Adrenal gland (tissue), 5 donors: Measurements from ENCODE around the gene SULT1B1.

ENCODE experiments used
- CTCF ChIP-seq, 6 experiments: fragments of 450-650 bp in 4 of 6; fragments of 200-600 bp in 2 of 6; sonication (generic) in 1 of 6; IDR thresholded peaks; 1 replicate in 5 of 6; 2 replicates in 1 of 6; pipeline versions ENCODE4 v1.5.1 to v1.8.0; 2016 to 2021; ENCODE audit warnings: antibody characterized with exemption in 6 of 6, mild to moderate bottlenecking in 2 of 6, moderate library complexity in 1 of 6
- POLR2A ChIP-seq, 2 donors: fragments of 450-650 bp; IDR thresholded peaks; one replicate each; pipeline ENCODE4 v1.6.1; 2017; ENCODE audit warnings: antibody characterized with exemption in 2 of 2, mild to moderate bottlenecking in 2 of 2, moderate library complexity in 1 of 2
- donor health status: DM: no; HTN: no; CAD: no.

GRCh38 chr4:69731241-69731640 is 29.2 kb downstream of the SULT1B1 start:
- TF ChIP-seq CTCF (IDR thresholded peaks at IDR 0.05) (no peak), POLR2A (IDR thresholded peaks at IDR 0.05) (no peak)
